HUES48 (cell line): Measurements from ENCODE around the gene FST.
A peak's percentile ranks its signal among the peaks of the same experiment; 100 is the strongest.

ENCODE experiments used
- H3K27ac ChIP-seq: one replicate; pipeline ENCODE4 v1.7.0; 2013; ENCODE audit warnings: low read depth, low read length, inconsistent platforms
- H3K27me3 ChIP-seq: 2 replicates; pipeline ENCODE4 v1.6.1; 2013; ENCODE audit warnings: mild to moderate bottlenecking, low read length; ENCODE audit not compliant: control insufficient read depth, insufficient read depth
- H3K36me3 ChIP-seq: 2 replicates; pipeline ENCODE4 v1.6.1; 2013; ENCODE audit warnings: low read length; ENCODE audit not compliant: control insufficient read depth, insufficient read depth
- H3K4me1 ChIP-seq: 2 replicates; pipeline ENCODE4 v1.6.1; 2013; ENCODE audit warnings: mild to moderate bottlenecking, low read length; ENCODE audit not compliant: control insufficient read depth, insufficient read depth
- H3K4me3 ChIP-seq: 2 replicates; pipeline ENCODE4 v1.5.1; 2013; ENCODE audit warnings: mild to moderate bottlenecking, low read depth, low read length
- H3K9ac ChIP-seq: 2 replicates; pipeline ENCODE4 v1.6.1; 2013; ENCODE audit warnings: mild to moderate bottlenecking, low read depth, low read length, moderate library complexity
- H3K9me3 ChIP-seq: 2 replicates; pipeline ENCODE4 v1.6.1; 2013; ENCODE audit warnings: low read length; ENCODE audit not compliant: control insufficient read depth, insufficient read depth

The FST gene, protein sequence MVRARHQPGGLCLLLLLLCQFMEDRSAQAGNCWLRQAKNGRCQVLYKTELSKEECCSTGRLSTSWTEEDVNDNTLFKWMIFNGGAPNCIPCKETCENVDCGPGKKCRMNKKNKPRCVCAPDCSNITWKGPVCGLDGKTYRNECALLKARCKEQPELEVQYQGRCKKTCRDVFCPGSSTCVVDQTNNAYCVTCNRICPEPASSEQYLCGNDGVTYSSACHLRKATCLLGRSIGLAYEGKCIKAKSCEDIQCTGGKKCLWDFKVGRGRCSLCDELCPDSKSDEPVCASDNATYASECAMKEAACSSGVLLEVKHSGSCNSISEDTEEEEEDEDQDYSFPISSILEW

DNA sequence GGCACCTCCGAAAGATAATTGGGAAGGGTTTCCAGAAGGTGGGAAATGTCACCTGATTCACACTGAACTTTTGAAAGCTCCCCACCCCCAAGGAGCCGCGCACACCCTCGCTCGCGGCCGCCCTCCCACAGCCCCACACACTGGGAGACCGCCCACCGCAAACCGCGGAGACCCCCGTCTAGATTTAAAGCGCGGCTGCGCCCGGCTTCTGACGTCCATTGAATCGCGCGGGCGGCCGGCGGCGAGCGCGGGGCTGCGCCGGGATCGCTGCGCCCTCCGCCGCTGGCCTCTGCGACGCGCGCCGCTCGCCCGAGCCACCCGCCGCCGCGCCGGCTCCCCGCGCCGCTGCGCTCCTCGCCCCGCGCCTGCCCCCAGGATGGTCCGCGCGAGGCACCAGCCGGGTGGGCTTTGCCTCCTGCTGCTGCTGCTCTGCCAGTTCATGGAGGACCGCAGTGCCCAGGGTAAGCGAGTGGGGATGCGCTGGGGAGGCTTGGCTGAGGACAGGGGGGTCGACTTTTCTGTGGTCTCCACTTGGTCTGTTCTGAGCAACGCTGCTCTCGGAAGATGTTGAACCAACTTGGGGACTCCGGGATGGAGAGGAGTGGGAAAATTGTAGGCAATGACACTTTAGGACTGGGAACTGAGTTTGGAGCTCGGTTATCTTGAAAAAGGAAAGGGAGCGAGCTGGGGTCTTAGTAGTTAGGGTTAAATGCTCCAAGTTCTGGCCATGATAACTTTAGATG is at the start of gene FST:
Gene FST, plus strand, starts transcription at position 214 of the 743 bp plus-strand sequence. Its CDS starts 163 bp downstream, at position 377.
- Histone ChIP-seq H3K27ac (peak within 1 kb of the TSS; percentile 94), H3K9me3 (no peaks in the 10 kb centered on the region), H3K36me3 (peaks cover 25% of the 10 kb centered on the region), H3K4me3 (peak within 1 kb of the TSS; percentile 78), H3K4me1 (peaks cover 15% of the 10 kb centered on the region), H3K27me3 (peaks cover 12% of the 10 kb centered on the region), H3K9ac (peak within 1 kb of the TSS; percentile 63)

DNA sequence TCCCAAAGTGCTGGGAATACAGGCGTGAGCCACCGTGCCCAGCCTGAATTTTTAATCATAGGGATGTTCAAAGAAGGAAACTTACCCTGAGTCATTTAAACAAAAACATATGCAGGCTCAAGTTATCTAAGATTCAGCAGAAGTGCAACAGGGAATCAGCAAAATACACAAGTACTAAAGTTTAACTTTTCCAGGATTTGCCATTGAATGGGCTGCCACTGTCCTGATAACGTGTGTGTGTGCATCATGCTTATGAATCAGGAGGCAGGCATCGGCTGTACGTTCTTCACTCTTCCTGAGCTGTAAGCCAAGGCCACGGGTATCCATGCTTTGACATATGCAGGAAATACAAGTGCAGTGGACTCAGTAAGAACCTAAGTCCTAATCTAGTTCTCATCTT is 48.8 kb upstream of the FST start:
- H3K4me1 ChIP-seq = no peaks in the 10 kb centered on the region; the same call in 1 of the 2 replicates
- H3K27ac ChIP-seq = no peak overlapping the region
- no peaks in the 10 kb centered on the region for H3K36me3 ChIP-seq
- H3K9ac ChIP-seq = no peak overlapping the region
- no peak overlapping the region for H3K4me3 ChIP-seq
- H3K9me3 ChIP-seq = no peaks in the 10 kb centered on the region
- H3K27me3 ChIP-seq = no peaks in the 10 kb centered on the region

DNA sequence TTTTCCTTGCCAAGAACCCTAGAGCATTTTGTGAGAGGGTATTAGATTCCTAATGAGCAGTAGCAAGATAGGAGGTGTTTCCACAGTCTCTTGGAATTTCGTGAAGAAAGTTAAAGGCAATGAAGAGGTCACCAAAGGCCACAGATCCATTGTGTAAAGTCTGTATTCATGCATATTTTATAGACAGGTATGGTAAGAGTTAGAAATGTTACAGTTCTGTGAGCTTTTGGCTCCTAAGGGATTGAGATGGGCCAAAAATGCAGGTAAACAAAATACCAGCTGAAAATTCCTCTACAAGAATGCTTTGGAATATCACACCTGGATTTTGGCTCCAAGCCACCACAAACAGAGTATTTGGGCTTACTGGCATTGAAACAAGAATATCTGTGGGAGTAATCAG is 47.4 kb upstream of the FST start:
- Histone ChIP-seq H3K4me1 (no peaks in the 10 kb centered on the region; the same call in 1 of the 2 replicates), H3K4me3 (no peak overlapping the region), H3K27me3 (no peaks in the 10 kb centered on the region), H3K9me3 (no peaks in the 10 kb centered on the region), H3K27ac (no peak overlapping the region), H3K9ac (no peak overlapping the region), H3K36me3 (no peaks in the 10 kb centered on the region)

DNA sequence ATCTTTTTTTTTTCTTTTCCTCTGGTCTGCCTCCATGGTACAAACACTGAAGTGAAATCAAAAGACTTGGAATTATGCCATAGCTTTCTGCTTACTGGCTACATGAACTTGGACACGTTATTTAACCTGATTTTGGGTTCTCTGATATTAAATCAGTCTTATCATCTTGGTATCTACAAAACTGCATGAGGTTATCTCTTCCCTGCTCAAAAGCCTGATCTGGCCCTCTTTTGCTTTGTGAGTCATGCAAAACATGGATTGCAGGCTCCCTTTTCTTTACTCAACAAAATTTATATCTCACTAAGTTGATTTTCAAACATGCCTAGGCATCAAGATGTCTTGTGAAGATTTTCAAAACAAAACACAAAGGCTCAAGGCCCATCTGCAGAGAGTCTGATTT is 45.9 kb upstream of the FST start:
- Histone ChIP-seq H3K9ac (no peak overlapping the region), H3K4me1 (no peaks in the 10 kb centered on the region; the same call in 1 of the 2 replicates), H3K4me3 (no peak overlapping the region), H3K36me3 (no peaks in the 10 kb centered on the region), H3K27ac (no peak overlapping the region), H3K27me3 (no peaks in the 10 kb centered on the region), H3K9me3 (no peaks in the 10 kb centered on the region)

DNA sequence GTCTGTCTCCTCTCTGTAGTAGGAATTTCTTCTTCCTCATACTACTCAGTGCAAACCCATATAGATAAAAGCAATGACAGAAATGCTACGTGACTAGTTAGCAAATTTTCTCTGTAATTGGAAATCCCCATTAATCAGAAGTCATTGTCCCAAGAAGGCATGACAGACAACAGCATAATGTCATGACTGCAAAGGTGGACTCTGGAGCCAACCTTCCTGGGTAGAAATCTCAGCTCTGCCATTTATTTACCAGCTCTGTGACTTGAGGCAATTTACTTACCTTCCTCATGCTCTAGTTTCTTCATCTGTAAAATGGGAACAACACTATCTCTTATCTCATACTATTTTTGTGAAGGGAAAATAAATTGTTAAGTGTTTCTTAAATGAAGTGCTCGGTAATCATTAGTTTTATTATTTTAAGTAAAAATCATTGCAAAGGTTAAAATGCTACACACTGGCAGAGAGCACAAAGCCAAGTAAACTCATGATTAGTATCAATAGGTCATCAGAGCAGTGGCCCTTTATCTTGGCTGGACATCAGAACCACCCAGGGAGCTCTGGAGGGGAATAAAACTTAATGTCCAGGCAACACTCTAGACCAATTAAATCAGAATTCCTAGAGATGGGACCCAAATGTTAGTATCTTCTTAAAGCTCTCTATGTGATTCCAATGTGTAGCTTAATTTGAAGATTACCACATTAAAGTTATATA is 43.8 kb upstream of the FST start:
- Histone ChIP-seq H3K27me3 (no peaks in the 10 kb centered on the region), H3K9ac (no peak overlapping the region), H3K9me3 (no peaks in the 10 kb centered on the region), H3K4me3 (no peak overlapping the region), H3K36me3 (no peaks in the 10 kb centered on the region), H3K27ac (no peak overlapping the region), H3K4me1 (no peaks in the 10 kb centered on the region)

DNA sequence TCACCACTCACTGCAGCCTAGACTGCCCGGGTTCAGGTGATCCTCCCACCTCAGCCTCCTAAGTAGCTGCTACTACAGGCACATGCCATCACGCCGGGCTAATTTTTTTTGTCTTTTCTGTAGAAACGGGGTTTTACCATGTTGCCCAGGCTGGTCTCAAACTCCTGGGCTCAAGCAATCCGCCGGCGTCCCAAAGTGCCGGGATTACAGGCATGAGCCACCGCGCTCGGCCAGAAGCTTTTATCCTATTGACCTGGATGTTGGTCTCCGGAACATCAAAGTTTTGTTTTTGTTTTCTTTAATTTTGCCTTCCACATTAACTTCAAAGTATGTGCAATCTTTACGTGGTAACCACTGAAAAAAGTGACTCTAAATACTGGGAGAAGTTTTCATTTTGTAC is 42.4 kb upstream of the FST start:
- H3K27me3 ChIP-seq = no peaks in the 10 kb centered on the region
- H3K9ac ChIP-seq = no peak overlapping the region
- no peak overlapping the region for H3K4me3 ChIP-seq
- no peaks in the 10 kb centered on the region for H3K4me1 ChIP-seq
- H3K9me3 ChIP-seq = no peaks in the 10 kb centered on the region
- no peak overlapping the region for H3K27ac ChIP-seq
- H3K36me3 ChIP-seq = no peaks in the 10 kb centered on the region

DNA sequence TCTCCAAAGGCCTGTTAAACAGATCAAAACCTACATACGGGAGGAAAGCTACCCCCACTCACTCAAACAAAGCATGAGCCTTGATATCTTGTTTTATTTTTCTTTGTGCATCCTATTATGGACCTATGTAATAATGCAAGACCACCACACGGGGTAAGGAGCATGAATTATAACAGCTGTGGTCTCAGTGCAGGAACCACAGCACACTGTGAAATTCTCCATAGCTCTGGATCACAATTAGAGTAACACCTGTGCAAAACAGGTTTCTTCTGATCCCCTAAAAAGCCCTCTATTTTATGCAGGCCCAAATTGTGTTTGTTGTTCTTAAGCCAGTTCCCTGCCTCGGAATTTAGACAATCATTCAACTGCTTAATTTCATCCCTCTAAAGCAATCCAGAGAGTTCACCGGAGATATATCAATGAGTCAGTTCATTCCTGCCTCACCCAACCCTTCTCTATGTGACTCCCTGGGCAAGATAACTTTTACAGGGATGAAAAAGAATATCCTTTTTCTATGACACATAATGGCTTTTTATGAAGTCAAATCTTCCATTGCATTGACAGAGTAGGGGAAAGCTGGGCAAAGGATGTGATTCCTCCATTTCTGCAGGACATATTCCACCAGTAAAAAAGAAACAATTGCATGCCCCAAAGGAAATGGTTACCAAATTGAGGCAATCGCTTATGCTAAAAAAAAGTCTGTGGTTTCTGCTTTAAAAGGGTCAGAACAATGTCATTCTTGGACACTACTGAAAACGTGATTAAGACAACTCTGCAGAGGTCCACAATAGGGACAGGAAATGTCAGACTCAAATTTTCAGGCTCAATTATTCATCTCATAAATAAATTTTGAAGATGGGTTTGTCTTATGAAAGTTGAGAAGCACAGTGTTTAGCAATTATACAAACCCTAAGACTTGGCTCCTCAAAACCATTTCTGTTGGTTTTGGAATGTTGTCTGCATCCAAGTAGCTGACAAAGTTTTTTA is 41.6 kb upstream of the FST start:
- Histone ChIP-seq H3K4me3 (no peak overlapping the region), H3K9me3 (no peaks in the 10 kb centered on the region), H3K27me3 (no peaks in the 10 kb centered on the region)

DNA sequence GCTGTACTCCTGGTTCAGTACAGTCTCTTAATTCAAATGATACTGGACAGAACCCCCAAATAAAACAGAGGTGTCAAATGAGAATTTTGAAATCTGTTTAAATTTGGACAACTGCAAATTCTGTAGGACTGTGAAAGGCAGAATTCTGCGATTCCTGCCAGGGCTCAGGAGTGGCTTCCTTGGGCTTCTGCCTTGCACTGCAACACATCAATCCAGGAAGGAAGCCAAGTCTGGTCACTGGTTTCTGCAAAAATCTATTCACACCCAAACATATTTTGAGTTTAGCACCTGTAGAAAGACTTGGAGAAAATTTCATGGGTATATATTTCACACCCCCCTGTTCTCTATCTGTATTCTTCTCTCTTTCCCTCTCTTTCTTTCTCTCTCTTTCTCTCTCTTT is 37.5 kb upstream of the FST start:
- Histone ChIP-seq H3K27ac (no peak overlapping the region), H3K9ac (no peak overlapping the region), H3K9me3 (no peaks in the 10 kb centered on the region), H3K36me3 (no peaks in the 10 kb centered on the region), H3K27me3 (no peaks in the 10 kb centered on the region), H3K4me3 (no peak overlapping the region), H3K4me1 (peaks cover 3% of the 10 kb centered on the region; the same call in 1 of the 2 replicates)

More for the DNA sequence above, 41.6 kb upstream of the FST start:
- Histone ChIP-seq H3K9ac (no peak overlapping the region), H3K27ac (no peak overlapping the region), H3K36me3 (no peaks in the 10 kb centered on the region), H3K4me1 (no peaks in the 10 kb centered on the region)

DNA sequence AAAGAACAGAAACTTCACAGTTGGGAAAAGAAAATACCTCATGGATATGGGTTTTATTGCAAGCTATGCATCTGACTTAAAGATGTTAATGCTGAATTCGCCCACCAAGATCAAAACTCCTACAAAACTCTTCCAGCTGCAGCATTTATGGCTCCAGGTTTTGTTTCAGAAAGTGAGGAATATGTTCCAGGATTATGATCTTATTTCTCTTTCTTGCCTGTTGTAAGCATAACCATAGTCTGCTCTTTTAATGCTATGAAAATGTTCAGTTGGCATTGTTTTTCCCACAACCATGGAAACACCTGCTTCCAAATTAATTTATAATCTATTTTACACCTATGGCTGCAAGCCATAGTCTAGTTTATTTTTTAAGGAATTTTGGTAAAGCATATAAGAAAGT is 34.9 kb upstream of the FST start:
- Histone ChIP-seq H3K9me3 (no peaks in the 10 kb centered on the region), H3K27me3 (no peaks in the 10 kb centered on the region), H3K36me3 (no peaks in the 10 kb centered on the region), H3K4me1 (peaks cover 3% of the 10 kb centered on the region; the same call in 1 of the 2 replicates), H3K27ac (no peak overlapping the region), H3K4me3 (no peak overlapping the region), H3K9ac (no peak overlapping the region)

DNA sequence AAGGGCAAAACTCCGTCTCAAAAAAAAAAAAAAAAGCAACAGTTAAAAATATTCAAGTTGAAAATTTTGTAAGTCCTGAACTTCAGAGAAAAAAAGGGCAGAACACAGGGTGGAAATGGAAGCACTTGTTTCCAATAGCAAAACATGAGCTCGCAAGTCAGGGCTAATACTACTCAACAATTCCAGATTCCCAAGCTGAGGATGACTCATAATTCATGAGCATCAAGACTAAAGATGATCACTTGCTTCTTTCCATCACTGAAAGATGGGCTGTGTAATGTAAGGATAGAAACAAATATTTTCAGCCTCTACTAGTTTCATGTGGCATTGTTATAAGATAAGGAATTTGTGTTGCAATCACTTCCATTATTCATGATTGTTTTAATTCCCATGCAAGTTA is 33.5 kb upstream of the FST start:
- Histone ChIP-seq H3K27me3 (no peaks in the 10 kb centered on the region), H3K9ac (no peak overlapping the region), H3K4me1 (peaks cover 3% of the 10 kb centered on the region; the same call in 1 of the 2 replicates), H3K9me3 (no peaks in the 10 kb centered on the region), H3K27ac (no peak overlapping the region), H3K36me3 (no peaks in the 10 kb centered on the region), H3K4me3 (no peak overlapping the region)
